IPS DF 19.7 (cell line): ENCODE data around the gene UNC5B.
"Not testable (repeated sequence)": the region's sequence is repeated elsewhere in the genome, so short reads cannot be mapped to it uniquely, and the experiment has no call there.

ENCODE experiments used
- DNase-seq: peaks from one replicate; pipeline ENCODE4 v3.0.0-alpha.2; 2013; ENCODE audit warnings: low read depth, low spot score

Gene UNC5B

GRCh38 chr10:71209731-71210541 lies 2.4 kb upstream of the UNC5B start:
- no peak for DNase-seq

GRCh38 chr10:71210542-71210871 lies 1.9 kb upstream of the UNC5B start:
- no peak for DNase-seq

GRCh38 chr10:71211053-71211452 lies 1.3 kb upstream of the UNC5B start:
- DNase-seq = no peak

GRCh38 chr10:71211775-71212317 lies 524 bp upstream of the UNC5B start:
- DNase-seq = no peak

GRCh38 chr10:71213127-71213621 lies 804 bp downstream of the UNC5B start:
- DNase-seq = no peak

- no peak for DNase-seq
Measured at GRCh38 chr10:71213761-71214440, 1.5 kb downstream of the UNC5B start.

GRCh38 chr10:71214641-71215559 lies 2.5 kb downstream of the UNC5B start:
- DNase-seq = no peak

- DNase-seq = no peak
Measured at GRCh38 chr10:71216363-71216695, 4.0 kb downstream of the UNC5B start.

- DNase-seq = no peak
Measured at GRCh38 chr10:71216751-71217265, 4.4 kb downstream of the UNC5B start.

GRCh38 chr10:71217266-71218045 lies 5.1 kb downstream of the UNC5B start:
- DNase-seq = no peak

- DNase-seq = no peak
Measured at GRCh38 chr10:71218046-71218650, 5.8 kb downstream of the UNC5B start.

- no peak for DNase-seq
Measured at GRCh38 chr10:71218651-71219050, 6.3 kb downstream of the UNC5B start.

- not testable (repeated sequence) for DNase-seq
Measured at GRCh38 chr10:71219236-71219917, 7.0 kb downstream of the UNC5B start.

GRCh38 chr10:71219918-71220688 lies 7.7 kb downstream of the UNC5B start:
- DNase-seq = no peak

- no peak for DNase-seq
Measured at GRCh38 chr10:71220689-71221540, 8.5 kb downstream of the UNC5B start.

GRCh38 chr10:71221586-71222202 lies 9.3 kb downstream of the UNC5B start:
- no peak for DNase-seq

- no peak for DNase-seq
Measured at GRCh38 chr10:71222601-71223346, 10.4 kb downstream of the UNC5B start.
